Skin of body (tissue), 2 donors: Measurements from ENCODE around the gene PARD6G. TPM values are rescaled to one million over a fixed set of nuclear protein-coding genes. Genes with fewer than 3 reads are reported as not detected.

Source experiments
- DNase-seq: peaks from one replicate; lab custom pipeline; 2025; lab: John Stamatoyannopoulos, UW
- total RNA-seq: library from RNA; depleted of rRNA; stranded (reverse); fragments of >200 nt; gene quantifications from one replicate; pipeline ENCODE4 v1.2.3, GENCODE V29; 2014

PARD6G gene
- total RNA-seq, 1 donor from 2014 or later: 12.5 TPM

DNA sequence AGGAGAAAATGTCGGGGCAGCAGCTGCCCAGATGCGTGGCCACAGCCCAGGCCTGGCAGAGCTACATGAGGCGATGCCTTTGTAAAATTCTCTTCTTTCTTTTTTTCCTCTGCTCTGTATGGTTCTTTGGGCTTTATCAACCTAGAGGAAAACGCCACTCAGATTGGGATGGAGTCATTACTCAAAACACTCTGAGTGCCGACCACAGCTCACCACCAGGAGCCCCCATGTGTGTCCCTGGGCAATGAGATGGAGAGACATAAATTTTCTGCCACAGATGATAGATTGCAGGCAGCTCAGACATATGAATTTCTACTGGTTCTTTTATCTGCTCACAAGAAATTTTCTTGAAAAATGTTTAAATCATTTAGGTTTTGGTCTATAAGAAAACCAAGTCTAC, 56.0 kb downstream of the PARD6G start:
- DNase-seq: no peak

DNA sequence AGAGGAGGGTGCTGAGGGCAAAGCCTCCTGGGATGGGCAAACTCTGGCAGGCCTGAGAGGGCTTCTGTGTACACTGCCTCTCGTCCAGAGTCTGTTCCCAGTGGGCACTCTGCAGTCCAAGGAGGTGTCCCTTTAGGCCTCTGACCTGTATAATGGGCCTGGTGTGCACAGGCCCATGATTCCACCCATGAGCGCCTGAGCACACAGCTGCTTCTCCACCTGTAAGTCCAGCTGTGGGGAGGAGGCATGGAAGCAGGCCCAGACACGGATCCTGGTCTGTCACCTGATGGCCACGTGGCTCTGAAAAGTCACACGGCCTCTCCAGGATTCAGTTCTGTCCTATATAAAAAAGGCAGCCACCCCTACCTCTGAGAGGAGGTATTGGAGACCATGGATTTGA, 57.0 kb downstream of the PARD6G start:
- no peak for DNase-seq

DNA sequence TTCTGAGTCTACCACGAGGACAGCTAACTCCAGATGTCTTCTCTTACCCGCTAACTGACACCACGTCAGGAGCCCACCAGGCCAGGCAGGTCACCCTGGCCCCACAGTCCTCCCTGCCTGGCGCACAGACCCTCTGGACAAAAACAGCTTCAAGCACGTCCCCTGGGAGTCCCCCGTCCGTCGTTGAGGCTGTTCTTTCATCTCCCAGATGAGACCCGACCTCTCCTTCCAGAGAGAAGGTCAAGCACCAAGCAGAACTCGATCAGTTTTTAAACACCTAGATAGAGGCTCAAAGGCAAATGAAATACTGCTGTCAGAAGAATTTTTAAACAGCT, 57.8 kb downstream of the PARD6G start:
- no peak for DNase-seq

DNA sequence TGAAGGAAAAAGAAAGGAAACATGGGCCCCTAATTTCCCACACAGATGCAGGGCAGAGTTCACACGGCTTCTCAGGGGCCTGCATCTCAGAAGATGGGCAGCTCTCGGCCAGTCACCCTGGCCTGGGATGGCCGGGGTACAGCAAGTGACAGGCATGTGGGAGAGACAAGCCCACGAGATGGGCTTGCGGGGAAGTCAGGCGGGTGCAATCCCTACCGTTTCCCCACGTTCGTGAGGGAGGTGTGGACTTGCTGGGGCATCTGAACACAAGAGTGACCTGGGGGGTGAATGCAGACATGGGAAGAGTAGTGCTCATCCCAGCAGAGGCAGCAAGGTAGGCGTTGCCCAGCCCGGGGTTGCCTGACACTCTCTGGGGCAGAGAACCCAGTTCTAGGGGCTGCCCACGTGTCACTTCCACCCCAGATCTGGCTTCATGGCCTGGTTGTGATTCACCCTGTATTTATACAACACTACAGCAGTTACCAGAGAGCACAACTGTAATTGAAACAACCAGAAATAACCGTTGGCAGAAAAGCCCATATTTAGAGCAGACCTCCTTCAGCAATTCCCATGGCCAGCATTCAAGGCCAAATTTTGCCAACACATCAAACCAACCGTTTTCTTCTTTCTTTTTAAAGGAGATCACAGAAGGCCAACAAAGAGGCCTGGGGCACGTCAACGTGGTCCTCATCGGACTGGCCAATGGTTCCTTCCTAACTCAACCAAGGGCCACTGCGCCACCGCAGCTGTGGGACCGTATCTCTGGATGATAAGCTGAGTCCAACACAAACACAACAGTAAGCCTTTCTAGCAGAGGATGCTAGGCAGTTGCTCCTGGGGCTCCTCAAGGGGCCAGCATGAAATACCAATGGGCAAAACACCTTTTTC, 58.4 kb downstream of the PARD6G start:
- no peak for DNase-seq

DNA sequence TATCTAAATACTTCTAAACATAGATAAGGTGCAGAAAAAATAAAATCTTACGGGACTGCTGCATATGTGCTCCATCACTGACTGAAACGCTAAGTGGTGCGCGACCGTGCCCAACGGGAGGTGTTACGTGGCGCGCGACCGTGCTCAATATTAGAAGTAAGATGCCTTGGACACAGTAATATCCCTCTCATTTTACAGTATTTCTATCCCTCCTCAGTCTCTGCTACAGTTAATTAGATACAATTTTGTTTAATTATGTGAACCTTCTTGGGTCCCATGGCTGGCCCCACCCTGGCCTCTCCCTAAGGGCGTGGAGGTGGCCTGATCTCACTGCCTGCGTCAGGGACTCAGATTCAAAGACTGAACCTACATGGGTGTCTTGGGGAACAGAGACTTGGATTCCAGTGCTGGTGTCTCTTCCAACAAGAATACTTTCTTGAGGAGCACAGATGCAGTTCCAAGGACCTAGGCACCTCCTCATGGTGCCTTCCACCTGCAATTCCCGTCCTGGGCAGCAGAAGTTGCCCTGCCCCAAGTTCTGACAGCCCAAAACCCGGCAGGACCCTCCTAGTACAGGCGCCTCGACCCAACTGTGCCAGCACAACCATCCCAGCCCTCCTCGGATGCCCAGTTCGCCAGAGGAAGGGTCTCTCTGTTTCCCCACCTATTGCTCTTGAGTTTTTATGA, 59.2 kb downstream of the PARD6G start:
- no peak for DNase-seq

DNA sequence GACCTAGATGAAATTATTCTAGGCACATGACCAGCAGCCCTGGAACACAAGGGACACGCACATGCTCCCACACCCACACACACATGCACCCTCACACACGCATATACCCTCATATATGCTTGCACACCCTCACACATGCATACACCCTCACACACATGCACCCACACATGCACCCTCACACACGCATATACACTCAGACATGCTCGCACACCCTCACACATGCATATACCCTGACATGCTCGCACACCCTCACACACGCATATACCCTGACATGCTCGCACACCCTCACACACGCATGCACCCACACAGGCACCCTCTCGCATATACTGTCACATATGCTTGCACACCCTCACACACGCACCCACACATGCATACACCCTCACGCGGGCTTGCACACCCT, 61.8 kb downstream of the PARD6G start:
- no peak for DNase-seq

DNA sequence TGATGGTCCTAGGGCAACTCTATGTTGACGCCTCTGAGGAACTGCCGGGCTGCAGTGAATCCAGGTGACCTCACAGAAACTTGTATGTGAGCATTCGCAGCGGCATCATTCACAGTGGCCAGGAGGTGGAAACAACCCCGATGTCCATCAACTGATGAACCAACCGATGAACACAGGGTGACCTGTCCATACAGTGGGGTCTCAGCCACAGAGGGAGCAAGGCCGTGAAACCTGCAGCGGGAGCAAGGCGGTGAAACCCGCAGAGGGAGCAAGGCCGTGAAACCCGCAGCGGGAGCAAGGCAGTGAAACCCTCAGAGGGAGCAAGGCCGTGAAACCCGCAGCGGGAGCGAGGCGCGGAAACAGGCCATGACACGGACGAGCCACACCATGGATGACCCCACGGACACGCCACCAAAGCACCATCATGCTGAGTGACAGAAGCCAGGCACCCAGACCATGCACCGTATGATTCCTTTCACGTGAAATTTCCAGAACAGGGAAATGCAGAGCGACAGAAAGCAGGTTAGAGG, 63.0 kb downstream of the PARD6G start:
- no peak for DNase-seq

DNA sequence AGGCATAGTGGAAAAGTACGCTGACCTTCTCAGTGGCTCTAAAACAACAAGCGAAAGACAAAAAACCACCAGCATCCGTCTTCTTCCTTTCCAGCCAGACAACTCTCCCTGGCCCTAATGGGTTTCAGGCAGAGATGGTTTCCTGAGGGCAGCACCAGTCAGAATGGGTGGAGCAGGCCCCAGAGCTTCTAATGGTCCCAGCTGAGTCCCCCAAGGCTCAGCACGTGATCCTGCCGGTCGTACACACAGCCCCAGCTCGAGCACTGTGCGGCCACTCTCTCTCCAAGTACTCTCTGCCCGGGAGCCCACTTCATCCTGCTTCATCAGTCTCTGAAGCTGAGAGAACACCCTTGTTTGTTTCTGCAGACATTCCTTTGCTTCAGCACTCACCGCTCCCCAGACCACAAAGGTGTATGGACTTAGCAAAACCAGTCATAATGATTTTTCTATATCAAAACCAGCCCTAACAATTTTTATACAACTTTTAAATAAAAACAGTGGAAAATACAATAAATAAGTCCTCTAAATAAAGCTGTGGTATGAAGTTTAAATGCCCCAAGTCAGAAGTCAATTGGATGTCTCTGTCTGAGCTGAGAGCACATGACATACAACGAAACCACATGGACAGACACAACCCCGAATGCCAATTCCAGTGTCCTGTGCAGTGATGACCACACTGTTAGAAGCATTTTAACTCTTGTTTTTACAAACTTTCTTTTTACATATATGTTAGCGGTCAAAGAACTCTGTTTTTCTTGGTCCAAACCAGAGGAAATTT, 63.9 kb downstream of the PARD6G start:
- no peak for DNase-seq

DNA sequence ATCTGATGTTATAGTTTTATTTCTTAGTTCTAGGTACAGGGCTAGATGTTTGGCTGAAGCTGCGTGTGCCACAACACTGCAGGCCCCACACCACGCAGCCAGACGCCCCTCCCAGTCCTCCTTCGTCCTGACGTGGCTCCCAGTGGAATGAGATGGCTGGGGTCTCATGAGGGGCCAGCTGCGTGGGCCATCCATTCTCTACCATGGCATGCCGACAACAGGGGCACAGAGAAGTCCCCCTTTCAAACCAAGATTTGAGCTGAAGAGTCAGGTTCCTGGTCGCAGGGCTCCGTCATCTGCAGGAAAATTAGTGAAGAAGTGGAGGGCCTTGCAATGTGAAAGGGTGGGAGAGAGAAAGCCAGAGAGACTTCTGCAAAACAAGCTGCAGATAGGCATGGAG, 64.5 kb downstream of the PARD6G start:
- DNase-seq: no peak

DNA sequence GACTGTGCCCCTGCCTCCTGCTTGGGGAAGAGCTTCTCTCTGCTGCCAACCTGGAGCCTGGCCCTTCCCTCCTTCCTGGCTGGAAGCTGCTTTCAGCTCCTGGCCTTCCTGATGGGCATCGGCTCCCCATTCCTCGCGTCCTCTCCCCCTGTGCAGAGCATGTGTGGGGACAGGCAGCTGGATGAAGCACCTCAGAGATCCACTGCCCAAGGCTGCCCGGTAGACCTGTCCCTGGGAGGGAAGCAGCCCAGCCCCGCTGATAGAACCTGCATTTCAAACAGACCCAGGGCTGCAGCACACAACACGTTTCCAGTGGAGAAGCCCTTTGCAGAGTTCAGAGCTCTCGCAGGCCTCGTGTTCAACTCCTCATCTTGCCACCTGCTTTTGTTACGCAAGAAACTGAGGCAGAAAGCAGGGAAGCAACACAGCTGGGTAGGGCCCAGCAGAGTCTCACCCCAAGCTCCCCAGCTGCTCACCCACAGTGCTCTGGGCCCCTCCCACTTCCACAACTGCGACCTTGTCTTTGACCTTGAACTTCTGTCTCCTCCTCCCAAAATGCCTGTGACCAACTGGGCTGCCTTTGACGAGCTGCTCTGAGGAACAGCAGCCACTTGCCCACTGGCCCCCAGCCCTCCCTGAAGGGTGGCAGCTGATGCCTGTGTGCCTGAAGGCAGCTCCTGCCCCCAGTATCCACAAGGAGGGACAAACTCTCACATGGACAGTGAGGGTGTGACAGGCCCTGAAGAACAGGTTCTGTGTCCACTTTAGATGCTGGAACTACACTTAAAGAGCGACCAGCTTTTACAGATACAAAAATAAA, 65.5 kb downstream of the PARD6G start:
- no peak for DNase-seq

DNA sequence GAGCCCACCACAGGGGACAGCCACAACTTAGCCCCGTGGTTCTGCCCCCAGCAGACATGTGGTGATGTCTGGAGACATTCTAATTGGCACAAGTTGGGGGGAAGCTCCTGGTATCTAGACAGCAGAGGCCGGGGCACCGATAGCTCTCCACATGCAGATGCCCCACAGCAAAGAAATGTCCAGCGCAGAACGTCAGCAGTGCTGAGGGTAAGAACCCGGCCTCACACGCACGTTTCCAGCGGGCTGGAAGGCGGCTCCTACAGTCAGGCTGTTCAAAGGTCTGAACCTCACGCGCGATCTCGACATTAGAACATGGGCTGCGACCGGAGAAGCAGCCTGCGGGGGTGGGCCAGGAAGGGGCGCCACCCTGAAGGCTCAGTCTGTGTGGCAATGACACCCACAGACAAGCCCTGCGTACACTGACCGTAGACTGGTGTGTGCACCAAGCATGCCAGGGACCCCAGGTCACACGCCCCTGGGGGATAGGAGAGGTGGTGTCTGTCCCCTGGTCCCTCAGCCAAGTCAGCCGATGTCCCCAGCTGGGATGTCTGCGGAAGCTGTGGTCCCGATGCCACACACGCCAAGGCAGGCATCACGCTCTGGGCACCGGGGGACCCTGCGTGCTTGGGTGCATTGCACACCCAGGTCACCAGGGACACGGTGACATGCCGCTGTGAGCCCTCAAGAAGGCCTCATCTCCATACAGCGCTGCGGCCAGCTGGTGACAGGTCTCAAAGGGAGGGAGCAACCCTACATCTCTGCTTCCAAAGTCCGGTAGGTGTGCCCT, 66.3 kb downstream of the PARD6G start:
- no peak for DNase-seq

DNA sequence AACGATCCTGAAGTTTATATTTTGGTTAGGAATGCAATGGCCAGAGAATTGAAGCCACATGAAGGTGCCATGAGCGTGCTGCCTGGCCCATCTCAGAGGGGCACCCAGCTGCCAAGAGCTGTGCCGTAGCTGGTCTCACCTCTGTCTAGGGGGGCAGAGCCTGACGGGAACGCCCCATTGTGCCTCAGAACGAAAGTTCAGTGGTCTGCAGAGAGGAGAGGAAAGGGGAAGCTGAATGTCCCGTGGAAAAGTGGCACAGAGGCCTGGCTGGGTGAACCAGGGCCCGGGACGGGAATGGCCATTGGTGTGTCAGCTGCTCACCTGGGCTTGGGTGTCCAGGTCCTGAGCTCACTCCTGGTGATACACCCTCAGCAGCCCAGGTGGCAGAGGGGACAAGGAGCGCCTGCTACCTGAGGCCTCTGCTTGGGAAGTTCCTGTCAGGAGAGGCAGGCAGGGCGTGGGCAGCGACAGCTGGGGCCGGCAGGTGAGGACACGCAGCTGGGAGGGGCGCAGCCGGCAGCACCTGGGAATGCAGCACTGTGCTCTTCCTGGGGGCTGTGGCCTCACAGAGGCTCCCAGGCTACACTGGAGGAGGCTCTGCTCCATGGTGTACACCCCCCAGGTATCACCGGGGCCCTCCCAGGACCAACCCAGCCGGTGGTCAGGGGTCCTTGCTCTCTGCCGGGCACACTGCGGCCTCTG, 67.3 kb downstream of the PARD6G start:
- no peak for DNase-seq

DNA sequence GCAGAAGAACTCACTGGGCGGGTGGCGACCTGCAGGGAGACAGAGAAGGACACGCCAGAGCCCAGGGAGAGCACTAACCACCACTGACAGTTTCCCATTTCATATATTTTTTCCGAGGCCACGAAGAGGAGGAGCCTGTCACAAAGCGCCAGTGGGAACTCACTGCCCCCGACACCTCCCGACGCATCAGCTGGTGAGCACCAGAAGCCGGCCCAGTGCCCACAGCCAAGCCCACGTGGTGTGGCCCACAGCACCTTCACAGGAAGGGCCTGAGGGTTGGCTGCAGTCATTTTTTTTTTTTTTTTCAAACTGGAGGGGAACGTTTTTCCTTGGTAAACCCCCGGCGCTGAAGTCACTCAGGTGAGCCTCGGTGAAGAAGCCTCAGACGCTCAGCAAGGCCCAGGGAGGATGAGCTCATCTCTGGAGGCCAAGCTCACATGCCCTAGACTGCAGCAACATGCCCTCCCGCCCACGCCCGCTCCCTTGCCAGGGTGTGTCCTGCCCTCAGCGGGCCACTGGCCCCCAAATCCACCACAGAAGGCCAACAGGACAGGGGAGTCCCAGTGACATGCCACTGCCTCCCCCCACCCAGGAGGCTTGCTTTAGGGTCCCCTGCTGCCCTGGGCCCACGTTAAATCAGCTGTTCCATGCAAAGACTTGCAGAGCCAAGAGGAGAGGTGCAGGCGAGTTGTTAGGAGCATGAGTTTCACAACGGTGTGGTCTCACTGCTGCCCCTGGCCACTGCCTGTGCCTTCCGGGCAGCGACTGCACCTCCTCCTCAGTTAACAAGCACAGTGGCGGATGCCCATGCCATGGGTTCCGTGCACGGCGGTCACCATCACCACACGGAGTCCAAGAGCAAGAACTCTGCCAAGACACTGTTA, 68.1 kb downstream of the PARD6G start:
- no peak for DNase-seq

DNA sequence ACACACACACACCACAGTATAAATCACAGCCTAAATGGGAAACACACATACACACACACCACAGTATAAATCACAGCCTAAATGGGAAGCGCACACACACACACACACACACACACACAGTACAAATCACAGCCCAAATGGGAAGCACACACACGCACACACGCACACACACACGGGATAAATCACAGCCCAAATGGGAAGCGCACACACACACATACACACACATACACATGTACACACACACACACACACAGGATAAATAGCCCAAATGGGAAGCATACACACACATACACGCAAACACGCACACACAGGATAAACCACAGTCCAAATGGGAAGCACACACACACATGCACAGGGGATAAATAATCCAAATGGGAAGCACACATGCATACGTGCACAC, 70.2 kb downstream of the PARD6G start:
- no peak for DNase-seq

DNA sequence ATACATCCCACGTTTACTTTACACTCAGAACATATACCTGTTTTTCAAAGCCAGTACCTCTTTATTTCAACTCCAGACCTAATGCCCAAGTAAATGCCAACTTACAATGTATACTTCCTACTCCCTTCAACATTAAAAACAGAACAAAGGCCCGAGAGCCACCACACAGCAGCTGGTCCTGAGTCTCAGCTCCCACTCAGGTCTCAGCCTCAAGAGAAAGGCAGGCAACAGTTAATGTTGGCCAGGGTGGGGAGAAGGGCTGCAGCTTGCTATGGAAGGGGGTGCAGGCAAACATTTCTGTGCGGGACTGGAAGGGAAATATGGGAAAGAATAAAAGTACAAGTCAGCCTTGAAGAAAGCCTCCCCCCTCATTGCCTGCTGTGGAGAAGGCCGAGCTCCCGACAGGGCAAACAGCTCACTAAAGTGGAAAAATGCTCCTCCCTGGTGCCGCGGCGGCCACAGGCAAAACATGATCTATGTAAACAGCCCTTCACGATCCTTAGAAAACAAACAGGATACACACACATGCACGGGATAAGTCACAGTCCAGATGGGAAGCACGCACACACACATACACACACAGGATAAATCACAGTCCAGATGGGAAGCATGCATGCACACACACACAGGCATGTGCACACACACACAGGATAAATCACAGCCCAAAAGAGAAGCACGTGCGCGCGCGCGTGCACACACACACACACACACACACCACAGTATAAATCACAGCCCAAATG, 70.8 kb downstream of the PARD6G start:
- peak; percentile 77 for DNase-seq

DNA sequence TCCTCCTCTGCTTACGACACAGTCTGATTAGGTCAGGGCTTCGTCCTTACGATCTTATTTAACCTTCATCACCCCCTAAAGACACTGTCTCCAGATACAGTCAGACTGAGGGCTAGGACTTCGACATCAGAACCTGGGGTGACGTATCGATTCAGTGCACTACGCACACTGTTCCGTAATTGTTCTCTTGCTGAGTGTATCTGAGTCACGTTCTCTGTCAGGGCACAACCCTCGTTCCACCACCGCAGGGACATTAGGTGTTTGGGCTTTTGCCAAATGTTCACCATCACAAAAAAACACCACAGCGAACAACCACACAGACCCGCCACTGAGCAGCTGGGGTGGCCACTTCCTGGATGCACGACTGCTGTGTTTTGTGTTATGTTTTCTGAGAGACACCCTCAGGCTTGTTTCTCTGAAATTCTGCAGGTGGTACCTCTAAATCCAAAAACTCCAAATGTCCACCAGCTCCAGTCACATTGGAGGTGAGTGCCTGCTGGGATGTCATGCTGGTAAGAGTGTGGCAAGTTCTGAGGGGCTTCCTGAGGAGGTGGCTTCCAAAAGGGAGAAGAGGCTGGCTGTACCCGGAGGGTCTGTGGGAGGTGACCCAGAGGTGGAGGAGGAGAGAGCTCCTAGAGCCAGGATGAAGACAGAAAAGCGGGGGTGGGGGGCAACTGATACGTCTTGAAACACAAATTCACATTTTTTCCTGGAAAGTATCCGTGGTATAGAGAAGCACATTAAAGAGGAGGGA, 71.7 kb downstream of the PARD6G start:
- DNase-seq: no peak

DNA sequence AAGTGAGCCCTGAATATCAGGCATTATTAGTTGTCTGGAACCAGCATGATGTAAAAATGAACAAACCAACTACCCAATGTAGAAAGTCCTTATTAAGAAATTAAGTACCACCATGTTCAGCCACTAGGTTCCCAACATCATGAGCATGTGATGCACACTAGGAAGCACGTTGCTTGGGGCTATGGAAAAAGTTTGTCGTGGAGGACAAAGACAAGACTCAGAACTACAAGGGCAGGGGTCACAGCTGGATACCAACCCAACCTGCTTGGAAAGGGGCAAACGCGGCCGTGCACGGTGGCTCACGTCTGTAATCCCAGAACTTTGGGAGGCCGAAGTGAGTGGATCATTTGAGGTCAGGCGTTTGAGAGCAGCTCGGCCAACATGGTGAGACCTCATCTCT, 74.3 kb downstream of the PARD6G start:
- no peak for DNase-seq
